Spleen (tissue), 11 donors: ENCODE results near the gene IKBKG. TPM values are rescaled to one million over a fixed set of nuclear protein-coding genes. Genes with fewer than 3 reads are reported as not detected.
"Not testable (repeated sequence)": the region's sequence is repeated elsewhere in the genome, so short reads cannot be mapped to it uniquely, and the experiment has no call there.

Experiments used
- DNase-seq: peaks from one replicate; pipeline ENCODE4 v3.0.0-alpha.2; 2020
- H3K27ac ChIP-seq, 8 donors: fragments of 200-600 bp; sonication (generic) in 7 of 8; 1 replicate in 4 of 8; 2 replicates in 4 of 8; pipeline versions ENCODE4 v1.5.0 to v1.8.0; 2016 to 2021; ENCODE audit warnings: inconsistent platforms in 4 of 8, mild to moderate bottlenecking in 4 of 8, moderate library complexity in 1 of 8
- H3K27me3 ChIP-seq, 7 donors: fragments of 200-600 bp; sonication (generic) in 6 of 7; replicated peaks in 1 of 7; 1 replicate in 4 of 7; 2 replicates in 3 of 7; pipeline versions ENCODE4 v1.5.0 to v1.8.0; 2016 to 2021; ENCODE audit warnings: inconsistent platforms in 3 of 7, mild to moderate bottlenecking in 1 of 7
- H3K36me3 ChIP-seq, 6 donors: fragments of 200-600 bp; sonication (generic) in 5 of 6; 1 replicate in 4 of 6; 2 replicates in 2 of 6; pipeline versions ENCODE4 v1.5.0 to v1.8.0; 2016 to 2021; ENCODE audit warnings: inconsistent platforms in 2 of 6
- H3K4me1 ChIP-seq, 6 donors: fragments of 200-600 bp; sonication (generic) in 5 of 6; 1 replicate in 3 of 6; 2 replicates in 3 of 6; pipeline versions ENCODE4 v1.5.0 to v1.8.0; 2016 to 2021; ENCODE audit warnings: inconsistent platforms in 3 of 6
- H3K4me3 ChIP-seq, 8 donors: fragments of 200-600 bp; sonication (generic) in 7 of 8; 1 replicate in 4 of 8; 2 replicates in 4 of 8; pipeline versions ENCODE4 v1.5.0 to v1.8.0; 2016 to 2021; ENCODE audit warnings: inconsistent platforms in 4 of 8, mild to moderate bottlenecking in 4 of 8, moderate library complexity in 2 of 8
- H3K9me3 ChIP-seq, 8 donors: fragments of 200-600 bp; sonication (generic) in 7 of 8; 1 replicate in 4 of 8; 2 replicates in 4 of 8; pipeline versions ENCODE4 v1.5.0 to v1.8.0; 2016 to 2021; ENCODE audit warnings: inconsistent platforms in 4 of 8
- CTCF ChIP-seq, 11 experiments: fragments of 200-600 bp in 7 of 11; fragments of 450-650 bp in 4 of 11; sonication (generic) in 4 of 11; IDR thresholded peaks in 8 of 11; conservative IDR thresholded peaks in 3 of 11; 1 replicate in 7 of 11; 2 replicates in 4 of 11; pipeline versions ENCODE4 v1.4.0 to v1.8.0; 2016 to 2021; ENCODE audit warnings: antibody characterized with exemption in 11 of 11, inconsistent platforms in 4 of 11, mild to moderate bottlenecking in 1 of 11
- POLR2A ChIP-seq, 3 donors: fragments of 450-650 bp; IDR thresholded peaks; one replicate each; pipeline ENCODE4 v1.5.1; 2017; ENCODE audit warnings: antibody characterized with exemption in 3 of 3, mild to moderate bottlenecking in 1 of 3
- POLR2AphosphoS5 ChIP-seq, 3 donors: sonication (generic); formaldehyde crosslinking; IDR thresholded peaks; one replicate each; pipeline ENCODE4 v1.5.1; 2017; ENCODE audit warnings: antibody characterized with exemption in 3 of 3
- WGBS, 5 donors: extraction: QIAGEN DNeasy Blood & Tissue Kit in 3 of 5; methylation state at CpG; one replicate each; pipeline versions ENCODE4 v1.1.5 to v1.1.7; 2013 to 2018; 5-methylcytosine and 5-hydroxymethylcytosine counted together
- intact Hi-C: fragments of 100-400 bp; cut with DNase I; formaldehyde crosslinking; loops from one replicate; pipeline ENCODE4 v1.15.0; 2023; ENCODE audit warnings: low total_unique reads
- polyA plus RNA-seq, 3 donors: library from polyadenylated mRNA; stranded (reverse); fragments of 200-250 nt; gene quantifications; one replicate each; pipeline ENCODE4 v1.2.1, GENCODE V29; 2013
- total RNA-seq, 7 donors: library from RNA; depleted of rRNA in 3 of 7; stranded (reverse); fragments of >200 nt in 3 of 7; fragmentation: NEBNext Ultra II Directional in 4 of 7; extraction: Animal tissue kit (Norgen Biotek cat#: 25700) in 4 of 7; gene quantifications; one replicate each; pipeline versions ENCODE4 v1.1.0 to v1.2.1, GENCODE V29; 2016 to 2021
- donor health status: healthy with polysubstance abuse.
- donor health status: DM: no; HTN: no; CAD: no; lungs with moderate emphysema.
- donor health status: DM: no; HTN: no; CAD: no.
- donor health status: Bipolar disorder and iron deficiency.
- donor health status: healthy.
- donor health status: DM: no; HTN: no; CAD: no.
- donor health status: DM: yes; HTN: yes; CAD: no.

Gene IKBKG
- total and polyA plus RNA-seq, 10 donors, result 18.9 to 66.6 (median 43.1) TPM

GRCh38 chrX:154532690-154533089 lies 14.7 kb upstream of the IKBKG start:
- Histone ChIP-seq H3K27me3 (no peaks in the 10 kb centered on the region), H3K4me3 (no peak overlapping the region), H3K36me3 (peaks cover 0 to 59% (median 21%) of the 10 kb centered on the region in 6 donors), H3K27ac (no peak overlapping the region), H3K4me1 (peaks cover 0 to 17% (median 7%) of the 10 kb centered on the region in 6 donors), H3K9me3 (no peaks in the 10 kb centered on the region)
- WGBS, 5 donors, result 91 to 97% (median 93%) methylated on average over 16 to 23 of the region's 23 CpGs; no CpG with 5 or more reads in 1 of the 5 donors
- intact Hi-C loops, result no loop called here
- TF ChIP-seq CTCF (IDR thresholded peaks at IDR 0.05 in 8 of 11, conservative IDR thresholded peaks at IDR 0.05 in 3 of 11), result no peak
- peak in 1 of 3 donors; percentile 31 for TF ChIP-seq POLR2AphosphoS5 (IDR thresholded peaks at IDR 0.05)
- no peak for TF ChIP-seq POLR2A (IDR thresholded peaks at IDR 0.05)
- DNase-seq, result no peak

GRCh38 chrX:154534526-154535322 lies 12.7 kb upstream of the IKBKG start:
- peaks cover 0 to 65% (median 21%) of the 10 kb centered on the region in 6 donors for H3K36me3 ChIP-seq
- no peaks in the 10 kb centered on the region for H3K9me3 ChIP-seq
- TF ChIP-seq POLR2AphosphoS5 (IDR thresholded peaks at IDR 0.05) (peak; percentile 84 to 91 (median 85)), CTCF (IDR thresholded peaks at IDR 0.05 in 8 of 11, conservative IDR thresholded peaks at IDR 0.05 in 3 of 11) (peak; percentile 98 to 100 (median 100)), POLR2A (IDR thresholded peaks at IDR 0.05) (no peak)
- H3K27ac ChIP-seq, result peak overlapping the region in 6 of 8 donors; percentile 7 to 69 (median 58)
- H3K4me1 ChIP-seq, result peaks cover 0 to 23% (median 7%) of the 10 kb centered on the region in 6 donors
- peak overlapping the region in 1 of 8 donors; percentile 23 for H3K4me3 ChIP-seq
- intact Hi-C loops, result no loop called here
- WGBS, 5 donors, result 29 to 66% (median 34%) methylated on average over 6 to 34 of the region's 34 CpGs
- DNase-seq, result peak; percentile 98
- no peaks in the 10 kb centered on the region for H3K27me3 ChIP-seq

GRCh38 chrX:154535892-154536291 lies 11.5 kb upstream of the IKBKG start:
- DNase-seq, result no peak
- 82 to 96% (median 93%) methylated on average over 4 to 9 of the region's 9 CpGs for WGBS, 5 donors
- Histone ChIP-seq H3K4me1 (peaks cover 0 to 27% (median 7%) of the 10 kb centered on the region in 6 donors), H3K27me3 (no peaks in the 10 kb centered on the region), H3K4me3 (no peak overlapping the region), H3K9me3 (no peaks in the 10 kb centered on the region), H3K36me3 (peaks cover 0 to 65% (median 21%) of the 10 kb centered on the region in 6 donors), H3K27ac (peak overlapping the region in 1 of 8 donors; percentile 69)
- TF ChIP-seq POLR2A (IDR thresholded peaks at IDR 0.05) (no peak), CTCF (IDR thresholded peaks at IDR 0.05 in 8 of 11, conservative IDR thresholded peaks at IDR 0.05 in 3 of 11) (no peak), POLR2AphosphoS5 (IDR thresholded peaks at IDR 0.05) (no peak)
- intact Hi-C loops, result no loop called here

GRCh38 chrX:154539077-154539476 lies 8.3 kb upstream of the IKBKG start:
- Histone ChIP-seq H3K4me3 (no peak overlapping the region), H3K4me1 (peaks cover 4 to 58% (median 30%) of the 10 kb centered on the region in 6 donors), H3K27me3 (no peaks in the 10 kb centered on the region), H3K36me3 (peaks cover 0 to 38% (median 2%) of the 10 kb centered on the region in 6 donors), H3K27ac (peak overlapping the region in 1 of 8 donors; percentile 16), H3K9me3 (no peaks in the 10 kb centered on the region)
- WGBS, 5 donors, result 83 to 92% (median 89%) methylated on average over 8 of the region's 8 CpGs
- intact Hi-C loops, result no loop called here
- TF ChIP-seq POLR2AphosphoS5 (IDR thresholded peaks at IDR 0.05) (no peak), POLR2A (IDR thresholded peaks at IDR 0.05) (no peak), CTCF (IDR thresholded peaks at IDR 0.05 in 8 of 11, conservative IDR thresholded peaks at IDR 0.05 in 3 of 11) (no peak)
- no peak for DNase-seq

GRCh38 chrX:154540365-154540764 lies 7.1 kb upstream of the IKBKG start:
- Histone ChIP-seq H3K36me3 (peaks cover 0 to 37% (median 0%) of the 10 kb centered on the region in 6 donors), H3K4me1 (peaks cover 3 to 58% (median 33%) of the 10 kb centered on the region in 6 donors), H3K27ac (peak overlapping the region in 3 of 8 donors; percentile 91 to 97 (median 94))
- 66 to 93% (median 72%) methylated on average over 7 of the region's 7 CpGs for WGBS, 5 donors
- intact Hi-C loops, H3K27me3 ChIP-seq, DNase-seq, H3K9me3 ChIP-seq, H3K4me3 ChIP-seq: not testable (repeated sequence)
